GM08714 (cell line): ENCODE measurements around the gene ZAR1L.
"Not testable (repeated sequence)": the region's sequence is repeated elsewhere in the genome, so short reads cannot be mapped to it uniquely, and the experiment has no call there.

Source experiments
- H3K4me3 ChIP-seq: fragments of 200-500 bp; sonication (Bioruptor generic); 2 replicates; pipeline ENCODE4 v1.5.1; 2014; ENCODE audit warnings: mild to moderate bottlenecking, low read length, inconsistent platforms
- ZNF274 ChIP-seq: IDR thresholded peaks from 2 replicates; pipeline ENCODE4 v1.6.1; 2012; ENCODE audit warnings: mild to moderate bottlenecking, low read depth, low read length

Gene ZAR1L

GRCh38 chr13:32315238-32316027 is at the start of gene ZAR1L, which contains the start of gene BRCA2:
ZAR1L (minus strand) TSS chr13:32315363; CDS start chr13:32311925, 3,438 bp downstream.
BRCA2 (plus strand) TSS chr13:32315508; CDS start chr13:32316461, 953 bp downstream.
- TF ChIP-seq ZNF274 = no peak
- H3K4me3 ChIP-seq = peak within 1 kb of the TSS; percentile 84

- no peak for TF ChIP-seq ZNF274
- H3K4me3 ChIP-seq = no peak overlapping the region
Observed at GRCh38 chr13:32362574-32362973, 47.4 kb upstream of the ZAR1L start.

GRCh38 chr13:32355935-32356334 is 40.8 kb upstream of the ZAR1L start:
- H3K4me3 ChIP-seq = not testable (repeated sequence)

- TF ChIP-seq ZNF274 = no peak
- no peak overlapping the region for H3K4me3 ChIP-seq
Observed at GRCh38 chr13:32354040-32354439, 38.9 kb upstream of the ZAR1L start.

- not testable (repeated sequence) for H3K4me3 ChIP-seq
Observed at GRCh38 chr13:32350839-32351441, 35.8 kb upstream of the ZAR1L start.

- H3K4me3 ChIP-seq = no peak overlapping the region
- TF ChIP-seq ZNF274 = no peak
Observed at GRCh38 chr13:32347651-32348050, 32.5 kb upstream of the ZAR1L start.

GRCh38 chr13:32340914-32341313 is 25.8 kb upstream of the ZAR1L start:
- no peak overlapping the region for H3K4me3 ChIP-seq
- TF ChIP-seq ZNF274 = no peak

- no peak for TF ChIP-seq ZNF274
Observed at GRCh38 chr13:32334671-32335070, 19.5 kb upstream of the ZAR1L start.

GRCh38 chr13:32330441-32330840 is 15.3 kb upstream of the ZAR1L start:
- TF ChIP-seq ZNF274 = no peak
- H3K4me3 ChIP-seq = no peak overlapping the region

More at GRCh38 chr13:32334671-32335070, 19.5 kb upstream of the ZAR1L start:
- no peak overlapping the region for H3K4me3 ChIP-seq

- no peak overlapping the region for H3K4me3 ChIP-seq
- TF ChIP-seq ZNF274 = no peak
Observed at GRCh38 chr13:32323912-32324311, 8.7 kb upstream of the ZAR1L start.

- no peak for TF ChIP-seq ZNF274
- H3K4me3 ChIP-seq = no peak overlapping the region
Observed at GRCh38 chr13:32320528-32320927, 5.4 kb upstream of the ZAR1L start.

- no peak overlapping the region for H3K4me3 ChIP-seq
- TF ChIP-seq ZNF274 = no peak
Observed at GRCh38 chr13:32317716-32318465, 2.7 kb upstream of the ZAR1L start.

- peak overlapping the region; percentile 84 for H3K4me3 ChIP-seq
- no peak for TF ChIP-seq ZNF274
Observed at GRCh38 chr13:32316501-32316900, 1.3 kb upstream of the ZAR1L start.

- H3K4me3 ChIP-seq = peak overlapping the region; percentile 84
- no peak for TF ChIP-seq ZNF274
Observed at GRCh38 chr13:32316028-32316339, 821 bp upstream of the ZAR1L start.
